Coronary artery (tissue), 2 donors: ENCODE data around the gene SENP6.

Source experiments
- DNase-seq: peaks from one replicate; pipeline ENCODE4 v3.0.0-alpha.2; 2017; ENCODE audit warnings: low spot score
- H3K27ac ChIP-seq, 2 donors: fragments of 200-600 bp; sonication (generic); one replicate each; pipeline ENCODE4 v1.5.1; 2016 to 2019
- H3K4me3 ChIP-seq: fragments of 200-600 bp; sonication (generic); 2 replicates; pipeline ENCODE4 v1.5.1; 2016; ENCODE audit warnings: mild to moderate bottlenecking, moderate library complexity
- TF ChIP-seq, protein P1 (sequence below): fragments of 200-600 bp; sonication (generic); IDR thresholded peaks from one replicate; pipeline ENCODE4 v1.5.1; 2019; ENCODE audit warnings: antibody characterized with exemption

The SENP6 gene

DNA sequence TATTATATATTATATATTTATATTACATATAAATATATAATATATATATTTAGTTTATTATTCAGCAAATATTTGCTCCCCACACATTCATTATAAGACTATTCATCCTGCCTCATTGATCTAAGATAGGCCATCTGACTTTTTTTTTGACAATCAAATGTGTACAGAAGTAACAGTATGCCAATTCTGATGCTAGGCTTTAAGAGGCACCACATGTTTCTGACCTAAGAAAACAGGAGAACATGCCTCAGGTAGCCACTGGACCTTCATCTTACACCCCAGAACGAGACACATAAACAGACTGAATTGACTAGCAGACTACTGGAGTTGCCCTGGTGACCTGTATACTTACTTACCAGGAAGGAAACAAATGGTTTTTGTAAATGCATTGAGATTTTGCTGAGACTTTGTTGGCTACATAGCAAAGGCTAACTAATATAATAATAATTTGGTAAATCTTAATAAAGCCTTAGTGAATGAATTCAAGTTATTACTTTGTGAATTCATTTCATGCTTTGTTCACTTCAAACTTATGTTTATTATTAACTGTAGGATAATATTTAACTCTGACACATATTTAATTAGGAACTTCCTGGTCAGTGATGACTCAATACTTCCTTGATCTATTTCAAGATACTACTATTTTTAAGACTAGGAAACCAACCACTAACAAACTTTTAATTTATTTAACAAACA lies 134.0 kb downstream of the SENP6 start:
- TF ChIP-seq, protein P1, sequence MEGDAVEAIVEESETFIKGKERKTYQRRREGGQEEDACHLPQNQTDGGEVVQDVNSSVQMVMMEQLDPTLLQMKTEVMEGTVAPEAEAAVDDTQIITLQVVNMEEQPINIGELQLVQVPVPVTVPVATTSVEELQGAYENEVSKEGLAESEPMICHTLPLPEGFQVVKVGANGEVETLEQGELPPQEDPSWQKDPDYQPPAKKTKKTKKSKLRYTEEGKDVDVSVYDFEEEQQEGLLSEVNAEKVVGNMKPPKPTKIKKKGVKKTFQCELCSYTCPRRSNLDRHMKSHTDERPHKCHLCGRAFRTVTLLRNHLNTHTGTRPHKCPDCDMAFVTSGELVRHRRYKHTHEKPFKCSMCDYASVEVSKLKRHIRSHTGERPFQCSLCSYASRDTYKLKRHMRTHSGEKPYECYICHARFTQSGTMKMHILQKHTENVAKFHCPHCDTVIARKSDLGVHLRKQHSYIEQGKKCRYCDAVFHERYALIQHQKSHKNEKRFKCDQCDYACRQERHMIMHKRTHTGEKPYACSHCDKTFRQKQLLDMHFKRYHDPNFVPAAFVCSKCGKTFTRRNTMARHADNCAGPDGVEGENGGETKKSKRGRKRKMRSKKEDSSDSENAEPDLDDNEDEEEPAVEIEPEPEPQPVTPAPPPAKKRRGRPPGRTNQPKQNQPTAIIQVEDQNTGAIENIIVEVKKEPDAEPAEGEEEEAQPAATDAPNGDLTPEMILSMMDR: no peak
- no peak for DNase-seq
- no peak overlapping the region for H3K4me3 ChIP-seq
- H3K27ac ChIP-seq: no peak overlapping the region

DNA sequence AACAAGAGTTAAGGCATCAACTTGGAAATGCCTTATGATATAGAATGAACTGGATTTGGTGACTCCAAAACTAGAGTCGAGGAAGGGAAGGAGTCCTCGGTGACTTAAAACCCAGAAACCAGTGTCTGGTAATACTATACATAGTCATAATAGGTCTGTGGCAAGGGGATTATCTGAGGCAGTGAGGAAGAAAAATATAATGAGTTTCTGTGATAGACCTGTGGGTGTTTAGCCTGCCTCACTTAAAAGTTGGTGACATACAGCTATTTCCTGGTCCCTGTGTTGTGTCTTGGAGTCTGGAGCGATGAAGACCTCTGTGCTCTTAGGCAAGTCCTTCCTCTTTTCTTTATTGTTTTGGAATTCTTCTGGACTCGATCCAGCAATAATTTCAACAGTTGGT lies 142.3 kb downstream of the SENP6 start:
- no peak overlapping the region for H3K27ac ChIP-seq
- TF ChIP-seq, protein P1: no peak
- no peak overlapping the region for H3K4me3 ChIP-seq

DNA sequence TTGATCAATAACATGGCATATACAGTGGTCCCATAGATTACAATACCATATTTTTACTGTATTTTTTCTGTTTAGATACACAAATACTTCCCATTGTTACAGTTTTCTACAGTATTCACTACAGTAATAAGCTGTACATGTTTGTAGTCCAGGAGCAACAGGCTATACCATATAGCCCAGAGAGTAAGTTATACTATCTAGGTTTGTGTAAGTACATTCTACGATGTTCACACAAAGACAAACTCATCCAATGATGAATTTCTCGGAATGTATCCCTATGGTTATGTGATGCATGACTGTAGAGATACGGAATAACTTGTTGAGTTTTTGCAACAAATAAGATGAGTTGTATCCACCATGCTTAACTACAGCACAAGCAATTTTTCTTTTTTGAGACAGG lies 143.7 kb downstream of the SENP6 start:
- TF ChIP-seq, protein P1: no peak
- Histone ChIP-seq H3K4me3 (no peak overlapping the region), H3K27ac (no peak overlapping the region)
- DNase-seq: no peak

More for the DNA sequence above, 142.3 kb downstream of the SENP6 start:
- no peak for DNase-seq

DNA sequence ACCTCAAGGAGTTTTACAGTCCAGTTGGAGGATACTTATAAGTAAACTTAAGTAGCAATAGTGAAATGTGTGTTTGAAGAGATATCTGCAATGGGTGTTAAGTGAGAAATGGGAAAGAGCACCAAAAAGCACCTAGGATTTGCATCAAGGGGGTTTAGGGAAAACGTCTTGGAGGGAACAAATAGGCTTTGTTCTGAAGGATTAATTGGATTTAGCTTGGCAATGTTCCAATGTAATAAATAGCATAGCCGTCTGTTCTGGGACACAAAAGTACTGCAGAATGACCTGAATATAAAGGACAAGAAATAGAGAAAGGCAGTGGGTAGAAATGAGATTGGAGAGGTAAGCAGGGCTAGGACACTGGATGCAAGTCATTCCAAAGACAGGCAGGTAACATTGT lies 144.5 kb downstream of the SENP6 start:
- TF ChIP-seq, protein P1: no peak
- Histone ChIP-seq H3K4me3 (no peak overlapping the region), H3K27ac (no peak overlapping the region)
- DNase-seq: no peak

DNA sequence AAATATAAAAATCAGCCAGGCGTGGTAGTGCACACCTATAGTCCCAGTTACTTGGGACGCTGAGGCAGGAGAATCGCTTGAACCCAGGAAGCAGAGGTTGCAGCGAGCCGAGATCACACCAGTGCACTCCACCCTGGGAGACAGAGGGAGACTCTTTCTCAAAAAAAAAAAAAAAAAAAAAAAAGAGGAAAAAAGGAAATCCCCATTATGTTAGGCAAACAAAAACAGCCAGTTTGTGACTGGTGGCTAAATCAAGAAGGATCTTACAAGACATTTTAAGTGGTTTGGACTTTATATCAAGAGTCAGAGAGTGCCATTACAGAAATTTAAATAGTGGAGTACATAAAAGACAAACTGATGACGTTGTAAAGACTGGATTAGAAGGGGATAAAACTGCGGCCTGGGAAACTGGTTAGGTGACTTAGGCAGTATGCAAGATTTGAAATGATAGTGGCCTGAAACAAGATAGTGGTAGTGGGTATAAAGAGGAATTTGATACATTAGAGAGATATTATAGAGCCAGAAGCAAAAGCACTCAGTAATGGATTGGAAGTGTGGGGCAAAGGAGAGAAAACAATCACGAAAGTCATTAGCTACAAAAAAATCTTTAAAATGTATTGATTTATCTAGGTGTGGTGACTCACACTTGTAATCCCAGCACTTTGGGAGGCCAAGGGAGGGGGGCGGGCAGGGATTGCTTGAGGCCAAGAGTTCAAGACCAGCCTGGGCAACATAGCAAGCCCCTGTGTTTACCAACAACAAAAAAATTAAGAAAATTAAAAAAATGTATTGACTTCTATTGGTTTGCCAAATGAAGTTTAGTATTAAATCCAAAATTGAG lies 145.7 kb downstream of the SENP6 start:
- H3K27ac ChIP-seq: no peak overlapping the region
- no peak for DNase-seq
- no peak overlapping the region for H3K4me3 ChIP-seq
- TF ChIP-seq, protein P1: no peak

DNA sequence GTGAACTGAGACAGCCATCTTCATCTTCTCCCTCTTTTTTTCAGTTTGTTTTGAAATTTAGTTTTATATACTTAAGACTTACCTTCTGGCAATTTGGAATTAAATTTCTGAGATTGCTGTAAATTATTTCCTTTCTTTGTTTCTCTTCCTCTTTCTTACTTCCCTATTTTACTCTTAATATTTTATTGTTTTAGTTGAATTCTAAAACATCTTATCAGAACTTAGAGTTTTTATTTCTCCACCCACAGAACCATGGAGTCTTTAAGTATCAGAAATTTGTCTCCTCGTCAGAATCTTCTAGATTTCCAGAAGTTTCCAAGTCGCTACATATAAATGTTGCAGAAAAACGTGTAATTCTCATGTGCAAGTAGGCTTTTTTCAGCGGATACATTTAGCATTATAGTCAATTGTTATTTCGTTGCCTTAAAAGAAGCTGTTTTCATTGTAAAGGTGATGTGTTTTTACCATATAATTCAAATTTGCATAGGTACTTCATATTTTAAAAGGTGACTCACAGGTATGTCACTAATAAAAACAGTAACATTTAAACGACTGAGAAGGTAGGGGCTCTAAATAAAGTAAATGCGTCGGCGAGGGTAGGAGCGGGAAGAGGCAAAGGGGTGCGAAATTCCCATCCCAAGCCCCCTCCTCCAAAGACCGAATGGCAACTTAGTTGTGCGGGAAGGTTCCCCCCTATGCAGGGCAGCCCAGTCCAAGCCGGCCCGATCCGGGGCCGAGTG lies 146.5 kb downstream of the SENP6 start:
- H3K4me3 ChIP-seq: peak overlapping the region; percentile 87
- TF ChIP-seq, protein P1: no peak
- H3K27ac ChIP-seq: peak overlapping the region; percentile 76 to 86
- no peak for DNase-seq
